Stimulated activated CD8-positive, alpha-beta memory T cell treated with anti-CD3 and anti-CD28 coated beads, Interleukin-7, amount 100 ng/mL, for 1 hour (primary cell): Measurements from ENCODE around the gene COL9A3.
"Not testable (repeated sequence)": the region's sequence is repeated elsewhere in the genome, so short reads cannot be mapped to it uniquely, and the experiment has no call there.

Experiments
- DNase-seq, 2 donors: peaks; one replicate each; pipeline ENCODE4 v3.0.0-alpha.2; 2020; ENCODE audit warnings: low read depth in 2 of 2

The COL9A3 gene

GRCh38 chr20:62855120-62855519 is 38.3 kb downstream of the COL9A3 start:
- DNase-seq: no peak

- no peak for DNase-seq
Observed at GRCh38 chr20:62856931-62857619, 40.2 kb downstream of the COL9A3 start.

- no peak for DNase-seq
Observed at GRCh38 chr20:62858058-62858830, 41.4 kb downstream of the COL9A3 start.

- DNase-seq: no peak
Observed at GRCh38 chr20:62859721-62860120, 42.9 kb downstream of the COL9A3 start.

GRCh38 chr20:62860391-62860923 is 43.6 kb downstream of the COL9A3 start:
- DNase-seq: no peak

- DNase-seq: peak in 1 of 2 donors; percentile 10
Observed at GRCh38 chr20:62860924-62861691, 44.3 kb downstream of the COL9A3 start.

- DNase-seq: peak; percentile 91 to 95
Observed at GRCh38 chr20:62861726-62862336, 45.0 kb downstream of the COL9A3 start, which contains the start of gene TCFL5. TSS of gene TCFL5 (minus strand) at chr20:62861822. CDS start at chr20:62861670, 152 bp downstream.

- no peak for DNase-seq
Observed at GRCh38 chr20:62864207-62864606, 47.4 kb downstream of the COL9A3 start.

- DNase-seq: no peak
Observed at GRCh38 chr20:62872184-62872847, 55.5 kb downstream of the COL9A3 start.

GRCh38 chr20:62872862-62873261 is 56.0 kb downstream of the COL9A3 start:
- no peak for DNase-seq

- DNase-seq: no peak
Observed at GRCh38 chr20:62873280-62873679, 56.4 kb downstream of the COL9A3 start.

- not testable (repeated sequence) for DNase-seq
Observed at GRCh38 chr20:62873681-62874031, 56.8 kb downstream of the COL9A3 start.

- DNase-seq: no peak
Observed at GRCh38 chr20:62874964-62875344, 58.1 kb downstream of the COL9A3 start.

GRCh38 chr20:62875419-62876361 is 58.8 kb downstream of the COL9A3 start:
- DNase-seq: no peak

- DNase-seq: no peak
Observed at GRCh38 chr20:62876501-62876901, 59.7 kb downstream of the COL9A3 start.

- no peak for DNase-seq
Observed at GRCh38 chr20:62876902-62877816, 60.3 kb downstream of the COL9A3 start.

GRCh38 chr20:62878244-62879038 is 61.6 kb downstream of the COL9A3 start:
- no peak for DNase-seq
